BJ (cell line): Measurements from ENCODE around the gene CENPB. TPM values are rescaled to one million over a fixed set of nuclear protein-coding genes. Genes with fewer than 3 reads are reported as not detected.

Experiments
- CTCF ChIA-PET: fragments of 350-600 bp; formaldehyde crosslinking; extraction: SDS; loops from one replicate; lab custom pipeline; 2021; ENCODE audit warnings: antibody characterized with exemption, inconsistent platforms; lab: Yijun Ruan, JAX
- POLR2A ChIA-PET: fragments of 300-600 bp; sonication (Branson Sonifier 250); formaldehyde crosslinking; extraction: SDS; loops from one replicate; lab custom pipeline; 2021; ENCODE audit warnings: antibody characterized with exemption; lab: Charles Lee
- DNase-seq: peaks from one replicate; pipeline ENCODE4 v3.0.0-alpha.2; 2011; ENCODE audit warnings: low read depth
- H3K27me3 ChIP-seq: 2 replicates; pipeline ENCODE4 v1.6.0; 2011; ENCODE audit warnings: low read length; ENCODE audit not compliant: control insufficient read depth, insufficient read depth
- H3K36me3 ChIP-seq: 2 replicates; pipeline ENCODE4 v1.5.1; 2011; ENCODE audit warnings: low read length; ENCODE audit not compliant: control insufficient read depth, insufficient read depth
- H3K4me3 ChIP-seq: 2 replicates; pipeline ENCODE4 v1.5.1; 2011; ENCODE audit warnings: low read depth, mild to moderate bottlenecking, control low read depth, low read length
- CTCF ChIP-seq: IDR thresholded peaks from 2 replicates; pipeline ENCODE4 v1.5.1; 2011; ENCODE audit warnings: low read depth, mild to moderate bottlenecking, control low read depth, inconsistent platforms, low read length, moderate library complexity; ENCODE audit not compliant: insufficient read depth
- polyA plus RNA-seq: library from polyadenylated mRNA; depleted of rRNA; stranded (reverse); fragments of >200 nt; gene quantifications from 2 replicates; pipeline ENCODE4 v1.2.3, GENCODE V29; 2011

Gene CENPB
- polyA plus RNA-seq, 1 experiment, result 47.5 TPM

- CTCF ChIA-PET, result interaction anchor here (0.6 to 1.8 kb wide), 5 partner anchors 12 to 260 kb away, joined by 3 to 5 read pairs (median 3); partner anchors contain the start of gene CENPB
- no peak overlapping the region for H3K4me3 ChIP-seq
- no peaks in the 10 kb centered on the region for H3K27me3 ChIP-seq
- POLR2A ChIA-PET, result no interaction called here
- no peak for TF ChIP-seq CTCF
- no peak for DNase-seq
- peaks cover 11% of the 10 kb centered on the region for H3K36me3 ChIP-seq
Measured at GRCh38 chr20:3825526-3825925, 39.0 kb upstream of the CENPB start.

GRCh38 chr20:3823881-3824280 is 37.3 kb upstream of the CENPB start:
- Histone ChIP-seq H3K4me3 (no peak overlapping the region), H3K36me3 (peaks cover 11% of the 10 kb centered on the region), H3K27me3 (no peaks in the 10 kb centered on the region)
- no peak for TF ChIP-seq CTCF
- ChIA-PET CTCF (interaction anchor here (0.6 kb wide), 1 partner anchor 13 kb away, joined by 3 read pairs; no protein-coding TSS in a partner anchor), POLR2A (no interaction called here)
- no peak for DNase-seq

- ChIA-PET POLR2A (interaction anchor here (0.5 kb wide), 1 partner anchor 56 kb away, joined by 5 read pairs; no protein-coding TSS in a partner anchor), CTCF (interaction anchor here (2.2 to 11.8 kb wide), 3 partner anchors 27 to 263 kb away, joined by 10 to 248 read pairs (median 28); partner anchors contain the start of genes CDC25B, CENPB and SPEF1)
- no peak for TF ChIP-seq CTCF
- no peaks in the 10 kb centered on the region for H3K27me3 ChIP-seq
- no peak for DNase-seq
- no peak overlapping the region for H3K4me3 ChIP-seq
- H3K36me3 ChIP-seq, result peaks cover 11% of the 10 kb centered on the region
Measured at GRCh38 chr20:3821996-3822395, 35.5 kb upstream of the CENPB start.

- no peak for TF ChIP-seq CTCF
- ChIA-PET POLR2A (interaction anchor here (1.2 to 1.3 kb wide), 2 partner anchors 34 to 40 kb away, joined by 4 to 5 read pairs; partner anchors contain the start of genes CENPB and SPEF1), CTCF (interaction anchor here (0.6 to 11.8 kb wide), 24 partner anchors 12 to 264 kb away, joined by 3 to 248 read pairs (median 4); partner anchors contain the start of genes ADISSP, CDC25B, CENPB and SPEF1)
- DNase-seq, result no peak
- H3K4me3 ChIP-seq, result peak overlapping the region; percentile 54
- no peaks in the 10 kb centered on the region for H3K27me3 ChIP-seq
- peaks cover 11% of the 10 kb centered on the region for H3K36me3 ChIP-seq
Measured at GRCh38 chr20:3820901-3821727, 34.6 kb upstream of the CENPB start.
